Fibroblast of lung (primary cell): Measurements from ENCODE around the gene RCOR3. TPM values are rescaled to one million over a fixed set of nuclear protein-coding genes. Genes with fewer than 3 reads are reported as not detected.

Experiments
- DNase-seq, 2 donors: peaks; one replicate each; pipeline versions ENCODE4 v3.0.0 to v3.0.0-alpha.2; 2010; ENCODE audit warnings: low read depth in 2 of 2
- H2AFZ ChIP-seq: 2 replicates; pipeline ENCODE4 v1.5.1; 2012; ENCODE audit warnings: low read length, control low read depth, inconsistent platforms
- H3K27ac ChIP-seq: 2 replicates; pipeline ENCODE4 v1.5.1; 2011; ENCODE audit warnings: low read length, control low read depth; ENCODE audit not compliant: insufficient read depth
- H3K27me3 ChIP-seq: 2 replicates; pipeline ENCODE4 v1.5.1; 2011; ENCODE audit warnings: mild to moderate bottlenecking, low read length; ENCODE audit not compliant: control insufficient read depth, insufficient read depth
- H3K36me3 ChIP-seq: 2 replicates; pipeline ENCODE4 v1.5.1; 2011; ENCODE audit warnings: low read length; ENCODE audit not compliant: control insufficient read depth, insufficient read depth
- H3K4me1 ChIP-seq: 2 replicates; pipeline ENCODE4 v1.5.1; 2011; ENCODE audit warnings: low read length; ENCODE audit not compliant: control insufficient read depth, insufficient read depth; ENCODE audit errors: extremely low read depth
- H3K4me2 ChIP-seq: 2 replicates; pipeline ENCODE4 v1.5.1; 2011; ENCODE audit warnings: low read length, control low read depth; ENCODE audit not compliant: insufficient read depth; ENCODE audit errors: extremely low read depth
- H3K4me3 ChIP-seq, 4 experiments: fragments of 200-600 bp in 1 of 4; sonication (generic) in 1 of 4; replicated peaks in 1 of 4; 2 replicates each; pipeline ENCODE4 v1.5.1; 2011 to 2016; ENCODE audit warnings: low read length in 4 of 4, low read depth in 3 of 4, mild to moderate bottlenecking in 3 of 4, control low read depth in 2 of 4, inconsistent platforms in 1 of 4, mixed read lengths in 1 of 4; ENCODE audit not compliant: insufficient read depth in 1 of 4; ENCODE audit errors: control extremely low read depth in 1 of 4
- H3K79me2 ChIP-seq: 2 replicates; pipeline ENCODE4 v1.5.1; 2012; ENCODE audit warnings: mild to moderate bottlenecking, low read length, inconsistent platforms; ENCODE audit not compliant: control insufficient read depth, insufficient read depth
- H3K9ac ChIP-seq: 2 replicates; pipeline ENCODE4 v1.5.1; 2011; ENCODE audit warnings: mild to moderate bottlenecking, low read length, control low read depth; ENCODE audit not compliant: insufficient read depth
- H3K9me3 ChIP-seq: 2 replicates; pipeline ENCODE4 v1.5.1; 2012; ENCODE audit warnings: low read depth, low read length; ENCODE audit not compliant: control insufficient read depth, insufficient read depth
- H4K20me1 ChIP-seq: 2 replicates; pipeline ENCODE4 v1.5.1; 2011; ENCODE audit warnings: low read length; ENCODE audit not compliant: control insufficient read depth, insufficient read depth; ENCODE audit errors: extremely low read depth
- CTCF ChIP-seq, 2 donors: IDR thresholded peaks in 1 of 2; conservative IDR thresholded peaks in 1 of 2; 1 replicate in 1 of 2; 2 replicates in 1 of 2; pipeline ENCODE4 v1.5.1; 2011 to 2012; ENCODE audit warnings: low read length in 2 of 2, control low read depth in 1 of 2, inconsistent platforms in 1 of 2, low read depth in 1 of 2, mild to moderate bottlenecking in 1 of 2
- EZH2 ChIP-seq: IDR thresholded peaks from 2 replicates; pipeline ENCODE4 v1.5.1; 2012; ENCODE audit warnings: low read length, control low read depth, mild to moderate bottlenecking; ENCODE audit errors: missing control alignments
- polyA plus RNA-seq, 2 donors: library from polyadenylated mRNA; depleted of rRNA in 1 of 2; stranded (reverse) in 1 of 2; unstranded in 1 of 2; fragments of >200 nt; gene quantifications; 2 replicates each; pipeline ENCODE4 v1.2.1, GENCODE V29; 2011 to 2012; ENCODE audit warnings: missing spikeins in 1 of 2
- total RNA-seq: library from RNA; depleted of rRNA; stranded (reverse); fragments of >200 nt; gene quantifications from 2 replicates; pipeline ENCODE4 v1.2.1, GENCODE V29; 2014

RCOR3 gene
- total and polyA plus RNA-seq, 2 donors (not counting 1 experiment from before 2014, with no cell fraction given) = 24.9 to 38.1 TPM

DNA sequence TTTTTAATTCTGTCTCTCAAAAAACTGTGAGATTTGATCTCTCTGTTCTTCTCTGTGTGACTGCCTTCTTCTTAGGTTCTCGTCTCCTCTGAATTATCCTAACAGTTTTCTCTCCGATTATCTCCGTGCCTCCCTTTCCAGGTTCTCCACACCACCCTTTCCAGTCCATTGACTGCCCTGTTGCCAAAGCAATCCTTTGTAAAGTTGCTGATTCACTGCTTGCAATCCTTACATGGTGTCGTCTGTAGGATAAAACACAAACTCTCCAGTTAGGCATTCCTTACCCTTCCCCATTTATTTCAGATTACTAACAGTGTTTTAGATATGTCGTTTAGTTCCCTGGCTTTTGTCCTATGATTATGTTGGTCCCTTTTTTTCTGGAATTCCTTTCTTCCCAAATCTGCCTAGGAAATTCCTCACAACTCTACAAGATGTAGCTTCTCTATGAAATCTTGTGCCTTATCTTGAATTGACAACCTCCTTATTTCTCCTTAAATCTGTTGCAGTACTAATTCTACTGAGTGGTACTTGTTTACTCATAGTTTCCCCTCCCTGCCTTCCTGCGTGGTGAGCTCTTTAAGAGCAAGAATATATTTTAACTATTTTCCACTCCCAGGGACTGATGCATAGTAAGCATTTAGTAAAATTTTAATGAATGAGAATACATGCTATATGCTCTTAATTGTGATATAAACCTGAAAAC, 22.3 kb downstream of the RCOR3 start:
- peak in 1 of 2 donors; percentile 61 for DNase-seq
- Histone ChIP-seq H3K4me1 (no peaks in the 10 kb centered on the region), H3K4me3 (no peak overlapping the region), H4K20me1 (no peaks in the 10 kb centered on the region), H3K36me3 (peaks cover 1% of the 10 kb centered on the region), H3K27me3 (no peaks in the 10 kb centered on the region), H3K9ac (no peak overlapping the region), H3K79me2 (no peaks in the 10 kb centered on the region), H3K4me2 (no peak overlapping the region), H3K27ac (no peak overlapping the region), H3K9me3 (no peaks in the 10 kb centered on the region), H2AFZ (no peak overlapping the region)
- no peak for TF ChIP-seq EZH2
- TF ChIP-seq CTCF (conservative IDR thresholded peaks at IDR 0.05 in 1 of 2, IDR thresholded peaks at IDR 0.05 in 1 of 2; ENCODE audit: low read depth in 1 of 2, low read length in 2 of 2) = no peak

DNA sequence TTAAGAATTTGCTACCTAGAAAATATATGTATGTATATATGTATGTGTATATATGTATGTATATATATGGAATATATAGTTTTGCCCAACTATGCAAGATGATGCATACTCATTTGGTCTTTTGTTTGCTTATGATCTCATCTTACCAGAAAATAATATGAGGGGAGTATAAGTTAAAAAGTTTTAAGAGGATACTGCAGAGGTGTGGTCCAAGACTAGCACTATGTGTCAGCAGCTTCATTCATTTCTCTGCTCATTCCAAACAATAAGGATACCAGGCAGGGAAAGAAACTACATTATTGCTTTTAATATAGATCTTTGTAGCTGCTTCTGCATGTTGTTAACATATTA, 22.8 kb downstream of the RCOR3 start:
- no peaks in the 10 kb centered on the region for H4K20me1 ChIP-seq
- H3K9me3 ChIP-seq = no peaks in the 10 kb centered on the region
- H3K79me2 ChIP-seq = no peaks in the 10 kb centered on the region
- H3K27me3 ChIP-seq = no peaks in the 10 kb centered on the region
- no peak overlapping the region for H3K4me2 ChIP-seq
- no peaks in the 10 kb centered on the region for H3K4me1 ChIP-seq
- H2AFZ ChIP-seq = no peak overlapping the region
- peaks cover 1% of the 10 kb centered on the region for H3K36me3 ChIP-seq
- H3K27ac ChIP-seq = no peak overlapping the region
- no peak overlapping the region for H3K9ac ChIP-seq
- DNase-seq = no peak
- H3K4me3 ChIP-seq = no peak overlapping the region
- TF ChIP-seq CTCF (conservative IDR thresholded peaks at IDR 0.05 in 1 of 2, IDR thresholded peaks at IDR 0.05 in 1 of 2; ENCODE audit: low read depth in 1 of 2, low read length in 2 of 2) (no peak), EZH2 (no peak)

- no peak overlapping the region for H3K27ac ChIP-seq
- no peaks in the 10 kb centered on the region for H3K9me3 ChIP-seq
- peaks cover 1% of the 10 kb centered on the region for H3K36me3 ChIP-seq
- no peaks in the 10 kb centered on the region for H3K4me1 ChIP-seq
- no peak overlapping the region for H3K4me3 ChIP-seq
- TF ChIP-seq EZH2 = no peak
- no peak for TF ChIP-seq CTCF (conservative IDR thresholded peaks at IDR 0.05 in 1 of 2, IDR thresholded peaks at IDR 0.05 in 1 of 2; ENCODE audit: low read depth in 1 of 2, low read length in 2 of 2)
- H3K27me3 ChIP-seq = no peaks in the 10 kb centered on the region
- H3K4me2 ChIP-seq = no peak overlapping the region
- no peak overlapping the region for H2AFZ ChIP-seq
- DNase-seq = peak; percentile 14 to 85
- H3K9ac ChIP-seq = no peak overlapping the region
- H4K20me1 ChIP-seq = no peaks in the 10 kb centered on the region
- H3K79me2 ChIP-seq = no peaks in the 10 kb centered on the region
Measured at GRCh38 chr1:211285196-211285595, 26.0 kb downstream of the RCOR3 start.
